HG03439 (cell line): ENCODE measurements around the gene PTGER3.
"Not testable (repeated sequence)": the region's sequence is repeated elsewhere in the genome, so short reads cannot be mapped to it uniquely, and the experiment has no call there.

Experiments used
- ATAC-seq: cut with Tn5 transposase; IDR thresholded peaks from one replicate; pipeline ENCODE4 v1.9.1; 2021; ENCODE audit warnings: mild to moderate bottlenecking, moderate library complexity; ENCODE audit not compliant: unreplicated experiment

The PTGER3 gene

DNA sequence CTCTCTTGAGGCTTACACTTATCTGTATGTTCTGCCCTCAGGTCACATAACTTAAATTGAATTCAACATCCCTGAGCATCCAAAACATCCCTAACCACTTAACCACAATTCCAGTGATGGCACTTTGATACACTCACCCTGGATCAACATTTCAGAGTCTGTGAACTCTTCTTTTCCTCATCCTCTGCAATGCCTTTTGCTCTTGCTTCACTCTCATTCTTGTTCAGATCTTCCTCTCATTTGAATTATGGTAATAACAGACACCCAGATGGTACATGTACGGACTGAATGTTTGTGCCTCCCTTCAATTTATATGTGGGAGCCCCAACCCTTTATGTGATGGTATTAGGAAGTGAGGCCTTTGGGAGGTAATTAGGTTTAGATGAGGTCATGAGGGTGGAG is 33.4 kb downstream of the PTGER3 start:
- ATAC-seq, result no peak

DNA sequence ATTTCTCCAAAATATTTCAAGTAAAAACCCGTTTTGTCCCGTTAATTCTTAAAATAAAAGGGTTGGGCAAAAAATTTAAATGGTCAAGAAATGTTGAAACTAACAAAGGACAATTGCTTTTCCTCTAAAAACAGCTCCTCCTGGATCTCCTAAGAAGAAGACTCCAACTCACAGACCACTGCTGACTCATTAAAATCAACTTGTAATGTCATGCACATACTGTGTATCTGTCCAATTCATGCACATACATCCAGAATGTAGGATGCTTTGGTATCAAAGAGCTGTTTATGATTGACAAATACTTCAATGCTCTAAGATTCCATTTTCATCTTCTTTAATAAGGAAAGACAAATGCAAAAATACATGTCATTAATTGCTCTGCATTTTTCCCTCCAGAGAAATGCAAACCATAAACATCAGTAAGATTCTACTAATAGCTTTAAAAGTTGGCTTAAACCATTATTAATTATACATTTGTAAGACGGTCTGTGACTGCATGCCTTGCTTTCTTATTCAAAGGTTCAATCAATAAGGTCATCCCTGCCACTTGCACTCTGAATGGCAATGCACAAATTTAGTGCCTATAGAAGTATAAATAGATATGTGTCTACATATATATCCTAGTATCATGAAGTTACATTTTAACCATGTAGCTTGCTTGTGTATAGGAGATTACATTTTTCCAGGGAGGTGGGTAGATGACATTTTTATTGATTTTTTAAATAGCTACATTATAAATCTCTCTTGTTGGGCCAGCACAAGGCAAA is 44.7 kb downstream of the PTGER3 start:
- ATAC-seq, result no peak

DNA sequence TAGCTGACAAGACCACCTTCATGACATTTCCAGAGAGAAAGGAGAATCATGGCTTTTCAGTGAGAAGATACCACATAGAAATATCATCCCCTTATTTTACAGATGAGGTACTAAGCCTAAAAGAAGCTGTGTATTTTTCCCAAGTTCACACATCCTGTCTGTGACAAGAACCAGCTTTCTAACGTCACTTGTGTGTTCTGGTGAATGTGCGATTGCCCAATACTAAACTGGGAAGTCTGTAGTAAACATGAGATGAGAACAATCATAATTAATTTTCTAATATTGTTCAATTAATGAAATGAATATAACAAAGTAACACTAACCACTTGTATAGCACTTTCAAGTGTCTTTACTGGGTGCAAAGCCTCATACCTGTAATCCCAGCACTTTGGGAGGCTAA is 46.0 kb downstream of the PTGER3 start:
- no peak for ATAC-seq

DNA sequence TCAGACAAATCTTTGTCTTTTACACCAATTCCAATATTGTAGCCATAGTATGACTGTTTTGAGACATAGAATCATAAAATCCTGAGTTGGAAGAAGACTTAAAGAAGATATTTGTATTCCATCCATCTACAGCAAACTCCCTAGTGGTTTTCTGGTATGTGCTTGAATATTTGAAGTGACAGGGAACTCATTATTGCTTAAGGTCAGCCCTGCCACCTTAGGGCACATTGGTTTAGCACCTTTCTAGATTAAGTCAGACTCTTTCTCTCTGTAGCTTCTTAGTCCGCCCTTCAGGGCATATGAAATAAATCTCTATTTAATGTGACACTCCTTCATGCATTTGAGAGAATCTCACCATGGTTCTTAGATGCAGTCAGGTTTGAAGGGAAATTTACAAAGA is 49.8 kb downstream of the PTGER3 start:
- ATAC-seq, result no peak

DNA sequence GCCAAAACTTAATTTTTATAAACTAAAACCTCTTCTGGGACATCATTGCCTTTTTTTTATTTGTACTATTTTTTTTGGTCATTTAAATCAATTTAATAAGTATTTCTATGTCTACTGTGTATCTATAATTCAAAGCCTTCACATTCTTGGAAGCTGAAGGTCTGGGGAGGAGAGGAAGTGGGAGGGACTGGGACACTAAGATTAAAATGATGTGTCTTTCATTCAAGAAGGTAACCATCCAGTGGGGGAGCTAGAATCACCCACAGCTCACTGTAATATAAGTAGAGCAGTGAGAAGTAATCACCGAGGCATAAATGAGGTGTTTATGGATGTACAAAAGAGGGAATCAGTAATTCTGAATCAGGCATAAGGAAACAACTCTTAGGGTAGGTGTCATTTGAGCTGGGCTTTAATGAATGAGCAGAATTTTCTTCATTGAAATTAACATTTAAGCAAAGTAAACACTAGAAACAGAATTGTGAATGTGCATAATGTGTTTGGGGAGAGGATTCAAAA is 52.8 kb downstream of the PTGER3 start:
- ATAC-seq, result no peak

DNA sequence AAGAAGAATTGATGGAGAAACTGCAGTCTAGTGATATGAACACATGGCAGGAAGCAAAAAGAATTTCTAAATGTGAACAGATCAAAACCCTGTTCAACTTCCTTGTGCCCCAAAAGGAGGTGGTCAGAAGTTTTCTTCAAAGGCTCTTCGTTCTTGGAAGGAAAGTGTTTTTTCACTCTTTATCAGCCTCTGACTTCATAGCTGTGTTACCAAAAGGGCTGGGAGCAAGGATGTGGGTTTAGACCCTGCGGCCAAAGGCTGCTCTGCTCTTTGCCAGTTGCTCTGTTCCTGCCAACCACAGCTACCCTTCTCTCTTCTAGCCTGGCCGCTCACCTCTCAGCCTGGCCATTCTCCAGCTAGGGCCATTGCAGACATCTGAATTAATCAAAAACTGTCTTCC is 53.8 kb downstream of the PTGER3 start:
- no peak for ATAC-seq

DNA sequence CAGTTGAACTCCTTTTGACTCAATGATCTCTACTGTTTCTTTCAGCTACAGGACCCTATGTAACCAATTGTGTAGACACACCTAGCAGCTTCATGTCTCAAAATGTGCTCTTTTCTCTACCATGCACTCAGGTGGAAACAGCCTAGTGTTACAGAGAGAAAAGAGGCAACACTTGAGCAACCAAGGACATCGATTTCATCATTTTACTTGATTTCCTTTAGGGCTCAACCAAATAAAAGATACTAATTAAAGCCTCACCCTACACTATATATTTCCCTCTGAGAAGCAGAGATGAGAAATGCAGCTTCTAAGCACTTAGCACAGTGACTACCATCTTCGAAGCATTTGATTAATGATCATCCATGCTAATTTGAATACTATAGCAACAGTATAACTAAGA is 55.1 kb downstream of the PTGER3 start:
- no peak for ATAC-seq

DNA sequence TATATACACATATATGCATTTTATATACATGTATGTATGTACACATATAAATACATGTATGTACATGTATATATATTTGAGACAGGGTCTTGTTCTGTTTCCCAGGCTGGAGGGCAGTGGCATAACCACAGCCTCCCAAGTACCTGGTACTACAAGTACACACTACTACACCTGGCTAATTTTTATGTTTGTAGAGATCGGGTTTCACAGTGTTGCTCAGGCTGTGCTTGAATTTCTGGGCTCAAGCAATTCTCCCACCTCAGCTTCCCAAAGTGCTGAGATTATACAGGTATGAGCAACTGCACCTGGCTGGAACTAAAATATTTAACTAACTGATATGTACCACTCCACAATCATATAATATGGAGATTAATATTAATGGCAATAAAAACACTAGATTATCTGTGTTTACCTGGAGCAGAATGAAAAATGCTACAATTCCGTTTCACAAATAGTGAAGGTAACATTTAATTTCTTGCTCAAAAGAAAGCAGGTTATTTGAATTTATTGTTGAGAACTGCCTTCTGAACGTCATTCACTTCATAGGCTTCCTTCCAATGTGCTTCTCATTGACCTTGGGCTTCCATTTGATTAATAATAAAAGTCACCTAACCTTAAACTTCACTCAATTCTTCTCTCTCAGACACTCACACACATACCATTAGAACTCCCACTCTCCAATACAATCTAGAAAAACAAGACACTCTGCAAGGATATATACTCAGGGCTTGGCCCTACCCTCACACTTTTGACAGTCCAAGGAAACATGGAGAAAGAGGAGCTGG is 57.0 kb downstream of the PTGER3 start:
- ATAC-seq, result no peak

DNA sequence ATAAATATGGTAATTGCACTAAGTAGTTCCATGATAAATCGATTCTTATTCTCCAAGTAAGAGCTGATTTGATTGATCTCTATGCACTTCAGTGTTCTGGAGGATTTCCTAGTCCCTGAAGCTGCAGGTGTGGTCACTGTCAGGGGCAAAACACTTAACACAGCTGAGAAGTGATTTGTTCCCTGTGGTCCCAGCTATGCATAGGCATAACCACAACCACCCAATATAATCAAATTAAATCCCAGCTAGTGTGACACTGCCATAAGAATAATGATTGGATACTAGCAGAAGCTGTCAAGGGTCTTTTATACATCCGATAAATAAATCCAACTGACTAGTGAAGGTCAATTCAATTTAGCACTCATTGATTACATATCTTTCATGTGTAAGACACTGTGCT is 60.1 kb downstream of the PTGER3 start:
- no peak for ATAC-seq

DNA sequence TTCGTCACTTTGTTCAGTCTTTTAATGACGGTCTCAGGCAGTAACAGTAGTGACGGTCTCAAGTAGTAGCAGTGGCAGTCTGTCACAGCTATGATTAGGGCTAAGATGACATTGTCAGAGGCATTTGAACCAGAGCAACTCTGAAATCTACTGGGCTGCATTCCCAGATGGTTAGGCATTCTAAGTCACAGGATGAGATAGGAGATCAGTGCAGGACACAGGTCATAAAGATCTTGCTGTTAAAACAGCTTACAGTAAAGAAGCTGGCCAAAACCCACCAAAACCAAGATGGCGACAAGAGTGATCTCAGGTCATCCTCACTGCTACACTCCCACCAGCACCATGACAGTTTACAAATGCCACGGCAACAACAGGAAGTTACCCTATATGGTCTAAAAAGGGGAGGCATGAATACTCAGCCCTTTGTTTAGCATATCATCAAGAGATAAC is 61.8 kb downstream of the PTGER3 start:
- not testable (repeated sequence) for ATAC-seq

DNA sequence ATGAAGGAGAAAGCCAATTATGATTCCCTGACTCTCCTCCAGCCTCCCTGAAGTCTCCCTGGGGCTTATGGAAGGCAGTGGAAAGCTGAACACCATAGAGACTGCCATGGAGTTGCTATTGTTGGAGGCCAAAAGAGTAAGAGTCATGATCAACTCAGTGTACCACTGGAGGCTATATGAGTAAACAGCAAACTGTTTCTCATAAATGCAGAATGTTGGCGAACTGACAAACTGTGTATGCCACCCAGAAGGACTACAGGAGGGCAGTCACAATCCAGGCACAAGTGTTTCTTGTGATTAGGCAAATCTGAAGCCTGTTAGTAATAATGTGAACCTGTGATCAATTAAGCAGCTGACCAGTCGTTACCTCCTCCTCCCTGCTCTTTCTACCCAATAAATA is 62.3 kb downstream of the PTGER3 start:
- ATAC-seq, result not testable (repeated sequence)

DNA sequence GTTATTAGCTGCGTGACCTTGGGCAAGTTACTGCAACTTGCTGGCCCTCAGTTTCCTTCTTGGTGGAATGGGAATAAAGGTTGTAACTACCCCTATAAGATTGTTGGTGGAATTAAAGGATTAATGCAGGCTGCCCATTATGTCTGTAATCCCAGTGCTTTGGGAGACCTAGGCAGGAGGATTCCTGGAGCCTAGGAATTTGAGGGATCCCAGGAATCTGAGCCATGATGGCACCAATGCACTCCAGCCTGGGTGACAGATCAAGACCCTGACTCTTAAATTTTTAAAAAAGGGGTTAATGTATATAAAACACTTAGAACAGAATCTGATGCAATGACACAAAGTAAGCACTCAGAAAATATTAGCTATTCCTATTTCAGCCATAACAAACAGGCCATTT is 67.3 kb downstream of the PTGER3 start:
- no peak for ATAC-seq

DNA sequence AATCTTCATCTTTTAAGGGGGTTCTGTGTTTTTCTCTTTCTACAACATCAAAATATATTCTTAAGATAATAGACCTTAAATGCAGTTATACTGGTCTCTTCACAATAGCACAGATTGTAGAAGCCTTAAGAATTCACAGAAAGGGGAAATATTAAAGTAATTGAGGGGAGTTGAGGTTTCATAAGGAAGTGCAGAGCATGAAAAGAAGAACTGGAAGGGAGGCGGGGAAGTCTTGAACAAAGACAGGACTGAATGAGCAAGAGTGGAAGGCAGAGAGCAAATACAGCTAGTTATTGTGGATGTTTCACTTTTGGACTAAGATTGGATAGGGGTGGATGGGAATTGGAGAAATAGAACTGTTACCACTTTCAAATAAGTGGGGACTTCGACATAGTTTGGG is 67.7 kb downstream of the PTGER3 start:
- no peak for ATAC-seq

DNA sequence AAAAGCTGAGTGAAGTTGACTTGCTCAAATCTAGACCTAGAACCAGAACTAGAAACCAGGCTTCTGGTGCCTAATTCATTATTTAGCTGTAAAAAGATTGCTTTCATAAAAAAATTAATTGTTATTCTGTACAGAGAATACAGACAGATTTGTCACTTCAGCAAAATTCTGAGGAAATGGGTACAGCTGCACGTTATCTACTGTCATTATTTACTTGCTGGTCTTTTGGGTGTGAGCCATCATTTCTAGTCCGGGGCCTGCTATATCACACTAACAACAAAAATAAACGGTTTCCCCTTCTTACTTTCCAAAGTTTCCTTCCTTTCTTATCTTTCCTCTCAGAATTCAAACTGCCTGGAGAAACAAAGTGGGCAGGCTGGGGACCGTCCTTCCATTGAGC is 68.3 kb downstream of the PTGER3 start:
- ATAC-seq, result no peak

DNA sequence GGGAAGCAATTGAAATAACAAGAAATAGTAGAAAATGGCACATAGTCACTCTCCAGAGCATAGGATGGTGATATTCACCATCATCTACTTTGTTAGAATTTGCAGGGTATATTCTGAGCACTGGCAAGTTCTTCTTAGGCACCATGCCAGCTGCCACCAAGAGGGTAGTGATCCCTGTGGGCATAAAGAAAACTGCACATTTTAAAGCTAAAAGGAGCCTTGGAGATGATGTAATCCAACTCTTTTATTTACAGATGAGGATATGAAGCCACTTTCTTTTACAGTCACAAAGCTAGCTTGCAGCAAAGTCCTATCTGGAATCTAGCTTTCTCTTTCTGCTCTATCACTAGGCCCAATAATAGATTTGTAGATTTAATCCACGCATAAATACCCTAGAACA is 69.0 kb downstream of the PTGER3 start:
- ATAC-seq, result no peak

DNA sequence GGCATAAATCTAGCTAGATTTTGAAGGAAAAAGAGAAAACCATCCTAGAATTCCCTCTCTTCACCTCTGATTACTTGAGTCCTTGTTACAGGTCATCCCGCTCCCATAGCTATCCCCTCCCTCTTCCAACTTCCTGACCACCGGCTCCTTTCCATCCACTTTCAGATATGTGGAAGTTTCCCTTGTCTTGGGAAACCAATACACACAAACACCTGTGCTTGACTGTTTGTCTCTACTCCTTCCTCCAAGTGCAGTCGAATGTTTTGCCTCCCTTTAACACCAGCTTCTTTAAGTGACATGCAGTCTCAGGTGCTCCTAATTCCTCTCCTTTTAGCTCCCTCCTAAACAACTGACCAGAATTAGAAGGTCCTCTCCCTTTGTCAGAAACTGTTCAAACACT is 70.0 kb downstream of the PTGER3 start:
- no peak for ATAC-seq

DNA sequence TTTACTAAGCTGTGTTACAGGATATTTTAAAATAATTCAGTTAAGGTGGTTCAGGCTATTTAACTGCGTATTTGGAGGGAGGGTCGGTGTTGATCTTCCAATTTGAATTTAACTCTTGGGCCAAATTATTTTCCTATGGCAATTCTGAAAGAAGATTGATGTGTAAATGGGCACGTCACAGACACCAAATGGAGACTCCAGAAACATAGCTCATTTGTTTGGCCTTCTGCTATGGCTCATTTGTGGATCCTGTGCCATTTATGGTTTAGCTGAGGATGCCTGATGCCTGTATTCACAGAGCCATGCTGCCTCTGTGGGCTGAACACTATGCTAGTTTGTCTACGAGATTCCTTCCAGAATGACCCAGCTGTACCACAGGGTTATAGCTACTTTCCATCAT is 70.6 kb downstream of the PTGER3 start:
- ATAC-seq, result no peak

DNA sequence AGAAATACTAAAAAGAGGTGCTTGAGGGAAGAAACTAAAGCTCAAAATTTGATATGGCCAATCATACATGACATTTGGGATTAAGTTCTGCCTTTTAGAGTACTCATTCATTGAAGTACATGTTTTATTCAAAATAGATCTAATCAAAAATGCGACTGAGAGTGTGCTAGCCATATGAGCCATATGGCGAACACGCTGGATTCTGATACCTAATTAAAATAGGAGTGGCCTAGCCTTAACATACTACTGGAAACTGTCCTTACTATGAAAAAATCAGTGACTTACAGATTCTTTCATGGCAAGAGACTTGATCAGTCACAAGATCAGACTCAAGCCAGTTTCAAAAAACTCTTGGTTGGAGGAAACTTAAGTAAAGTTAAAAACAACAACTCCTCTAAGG is 73.9 kb downstream of the PTGER3 start:
- no peak for ATAC-seq

DNA sequence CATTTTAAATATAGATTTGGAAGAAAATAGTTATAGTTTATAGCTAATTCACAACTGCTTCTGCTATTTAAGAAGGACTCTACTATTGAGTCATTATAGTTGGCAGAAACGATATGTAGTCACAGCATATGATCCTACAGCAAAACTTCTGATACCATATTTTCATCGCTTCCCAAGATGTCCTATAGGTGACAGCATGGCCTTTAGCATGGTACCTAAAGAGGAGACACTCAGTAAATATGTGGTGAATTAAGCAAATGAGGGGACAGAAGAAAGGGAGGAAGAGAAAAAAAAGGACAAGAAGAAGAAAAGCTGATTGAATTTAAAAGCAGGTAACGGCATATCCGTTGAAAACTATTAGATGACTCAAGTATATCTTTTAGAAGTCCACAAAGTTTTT is 77.2 kb downstream of the PTGER3 start:
- ATAC-seq, result no peak

DNA sequence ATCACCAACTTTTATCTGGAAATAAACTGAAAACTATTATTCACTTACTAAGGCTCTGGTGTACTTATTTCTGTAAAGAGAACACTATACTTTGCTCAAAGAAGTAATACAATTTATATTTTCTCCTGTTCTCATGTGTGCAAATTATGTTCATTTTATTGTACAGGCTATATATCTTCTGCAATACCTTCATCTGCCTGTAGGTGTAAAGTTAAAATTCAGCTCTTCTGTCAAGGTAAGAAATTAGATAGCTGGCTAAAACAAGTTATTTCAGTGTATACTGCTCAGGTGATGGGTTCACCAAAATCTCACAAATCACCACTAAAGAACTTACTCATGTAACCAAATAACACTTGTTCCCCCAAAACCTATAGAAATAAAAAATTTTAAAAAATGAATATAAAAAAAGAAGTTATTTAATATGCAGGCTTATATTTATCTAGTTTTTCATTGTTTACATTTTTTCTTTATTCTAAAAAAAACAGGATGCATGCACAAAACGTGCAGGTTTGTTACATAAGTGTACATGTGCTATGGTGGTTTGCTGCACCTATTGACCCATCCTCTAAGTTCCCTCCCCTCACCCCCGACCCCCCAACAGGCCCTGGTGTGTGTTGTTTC is 81.5 kb downstream of the PTGER3 start:
- no peak for ATAC-seq

DNA sequence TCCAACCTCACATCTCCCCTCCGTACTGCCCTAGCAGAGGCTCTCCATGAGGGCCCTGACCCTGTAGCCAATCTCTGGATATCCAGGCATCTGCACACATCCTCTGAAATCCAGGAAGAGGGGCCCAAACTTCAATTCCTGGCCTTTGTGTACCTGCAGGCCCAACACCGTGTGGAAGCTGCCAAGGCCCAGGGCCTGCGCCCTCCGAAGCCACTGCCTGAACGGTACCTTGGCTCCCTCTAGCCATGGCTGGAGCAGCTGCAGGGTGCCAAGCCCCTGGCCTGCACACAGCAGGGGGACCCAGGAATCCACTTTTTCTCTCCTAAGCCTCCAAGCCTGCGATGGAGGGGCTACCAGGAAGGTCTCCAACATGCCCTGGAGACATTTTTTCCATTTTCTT is 84.2 kb downstream of the PTGER3 start:
- no peak for ATAC-seq
